Measurements from ENCODE around the gene LMNA.
"Not testable (repeated sequence)": the region's sequence is repeated elsewhere in the genome, so short reads cannot be mapped to it uniquely, and the experiment has no call there.

LMNA gene

GRCh38 chr1:156122519-156123355 lies 8.2 kb downstream of the LMNA start:
- DNase-seq = no peak

GRCh38 chr1:156123356-156124196 lies 9.1 kb downstream of the LMNA start:
- DNase-seq = peak; percentile 89

GRCh38 chr1:156124557-156125483 lies 10.3 kb downstream of the LMNA start:
- DNase-seq = peak; percentile 75

GRCh38 chr1:156125544-156125943 lies 11.0 kb downstream of the LMNA start:
- DNase-seq = not testable (repeated sequence)

- DNase-seq = peak; percentile 88
These were observed 11.6 kb downstream of the LMNA start for GRCh38 chr1:156126043-156126629.

- DNase-seq = peak; percentile 94
These were observed 12.4 kb downstream of the LMNA start for GRCh38 chr1:156126630-156127534.

GRCh38 chr1:156128308-156128653 lies 13.8 kb downstream of the LMNA start:
- DNase-seq = no peak

GRCh38 chr1:156128654-156129597 lies 14.4 kb downstream of the LMNA start:
- DNase-seq = no peak

- DNase-seq = peak; percentile 92
These were observed 15.4 kb downstream of the LMNA start for GRCh38 chr1:156129687-156130577.

GRCh38 chr1:156130578-156130942 lies 16.0 kb downstream of the LMNA start:
- no peak for DNase-seq

- no peak for DNase-seq
These were observed 20.4 kb downstream of the LMNA start for GRCh38 chr1:156134716-156135435.

- DNase-seq = no peak
These were observed 21.7 kb downstream of the LMNA start for GRCh38 chr1:156135930-156136871.

- DNase-seq = no peak
These were observed 22.5 kb downstream of the LMNA start for GRCh38 chr1:156136970-156137483.

- no peak for DNase-seq
These were observed 24.0 kb downstream of the LMNA start for GRCh38 chr1:156138458-156138867.

- peak; percentile 75 for DNase-seq
These were observed 26.6 kb downstream of the LMNA start for GRCh38 chr1:156140879-156141707.

Data from activated effector memory CD4-positive, alpha-beta T cell treated with anti-CD3 and anti-CD28 coated beads, Interleukin-2, amount 50 U/mL, for 16 hours (primary cell).